ENCODE data around the gene CDKL5.

- no peak for TF ChIP-seq SUZ12 (IDR thresholded peaks at IDR 0.05)
- no peak for TF ChIP-seq SP1 (IDR thresholded peaks at IDR 0.05)
- TF ChIP-seq LEF1 (IDR thresholded peaks at IDR 0.05; ENCODE audit: borderline replicate concordance), result no peak
Observed at GRCh38 chrX:18617407-18617750, 192.0 kb downstream of the CDKL5 start.
